GM13977 (cell line): ENCODE measurements around the gene SERPINA3.

Experiments
- DNase-seq: peaks from one replicate; pipeline ENCODE4 v3.0.0; 2012; ENCODE audit warnings: low spot score
- CTCF ChIP-seq: IDR thresholded peaks from 2 replicates; pipeline ENCODE4 v1.5.1; 2012; ENCODE audit warnings: mild to moderate bottlenecking, control low read depth; ENCODE audit not compliant: insufficient read depth; ENCODE audit errors: extremely low read depth, missing control alignments
- in situ Hi-C: fragments of 300-500 bp; cut with MboI; formaldehyde crosslinking; loops from one replicate; pipeline ENCODE4 v1.12.0; 2022; ENCODE audit warnings: low sequenced_read_pairs, low pct_unique_long_range_greater_than_20kb, mixed read lengths, inconsistent platforms; ENCODE audit not compliant: unreplicated experiment

SERPINA3 gene

DNA sequence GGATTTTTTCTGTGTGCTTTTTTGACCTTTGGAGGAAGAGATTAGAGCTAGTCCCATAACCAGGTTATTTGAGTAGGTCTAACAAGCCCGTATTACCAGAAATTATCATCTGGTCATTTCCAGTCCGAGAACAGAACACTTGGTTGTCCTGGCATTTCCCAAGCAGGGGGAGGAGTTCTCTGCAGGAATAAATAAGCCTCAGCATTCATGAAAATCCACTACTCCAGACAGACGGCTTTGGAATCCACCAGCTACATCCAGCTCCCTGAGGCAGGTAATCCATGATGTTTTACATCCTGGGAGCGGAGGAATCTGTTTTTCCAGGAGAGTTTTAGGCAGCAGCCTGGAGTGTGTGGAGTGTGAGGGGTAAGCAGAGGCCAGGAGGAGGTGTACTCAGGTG lies at the start of gene SERPINA3:
SERPINA3 (plus strand) TSS at position 218 of the 400 bp plus-strand sequence. CDS start 2,051 bp downstream, outside the sequence.
- no peak for DNase-seq
- no peak for TF ChIP-seq CTCF
- in situ Hi-C loops, result no loop called here

DNA sequence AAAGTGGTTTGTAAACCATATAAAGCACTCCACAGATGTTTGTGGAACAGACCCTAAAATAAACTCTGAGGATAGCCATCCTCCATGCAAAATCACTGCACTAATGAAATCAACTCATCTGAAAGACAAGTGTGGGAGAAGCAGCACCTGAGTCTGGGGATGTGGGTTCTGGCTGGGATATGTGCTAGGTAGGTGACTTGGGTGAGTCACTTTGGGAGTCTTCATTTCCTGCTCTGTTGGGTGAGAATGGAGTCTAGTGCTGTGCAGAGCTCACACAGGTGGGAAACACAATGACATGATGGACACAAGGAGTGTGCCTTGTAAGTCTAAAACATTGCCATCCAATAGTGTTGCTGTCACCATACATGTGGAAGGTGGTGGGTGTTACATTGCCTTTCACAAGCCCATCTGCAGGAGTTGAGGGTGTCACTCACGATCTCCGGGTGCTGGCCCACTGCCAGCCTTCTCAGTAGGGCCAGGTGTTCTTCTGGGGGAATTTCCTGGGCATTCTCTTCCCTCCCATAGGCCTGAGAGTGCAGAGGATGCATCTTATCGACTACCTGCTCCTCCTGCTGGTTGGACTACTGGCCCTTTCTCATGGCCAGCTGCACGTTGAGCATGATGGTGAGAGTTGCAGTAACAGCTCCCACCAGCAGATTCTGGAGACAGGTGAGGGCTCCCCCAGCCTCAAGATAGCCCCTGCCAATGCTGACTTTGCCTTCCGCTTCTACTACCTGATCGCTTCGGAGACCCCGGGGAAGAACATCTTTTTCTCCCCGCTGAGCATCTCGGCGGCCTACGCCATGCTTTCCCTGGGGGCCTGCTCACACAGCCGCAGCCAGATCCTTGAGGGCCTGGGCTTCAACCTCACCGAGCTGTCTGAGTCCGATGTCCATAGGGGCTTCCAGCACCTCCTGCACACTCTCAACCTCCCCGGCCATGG lies 49.0 kb upstream of the SERPINA3 start:
- DNase-seq, result no peak
- in situ Hi-C loops, result no loop called here
- no peak for TF ChIP-seq CTCF

DNA sequence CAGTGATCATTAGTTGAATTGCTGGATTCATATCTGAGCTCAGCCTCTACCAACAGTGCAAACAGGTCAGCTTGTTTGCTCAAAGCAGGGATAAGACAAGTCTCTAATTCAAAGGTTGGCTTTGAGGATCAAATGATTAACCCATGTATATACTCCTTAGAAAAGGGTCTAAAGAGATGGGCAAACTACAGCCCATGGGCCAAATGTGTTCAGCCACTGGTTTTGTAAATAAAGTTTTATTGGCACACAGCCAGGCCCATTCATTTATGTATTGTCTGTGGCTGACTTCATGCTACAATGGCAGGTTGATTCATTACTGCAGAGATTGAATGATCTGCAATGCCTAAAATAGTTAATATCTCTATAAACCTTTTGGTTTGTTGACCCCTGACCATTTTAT lies 47.8 kb upstream of the SERPINA3 start:
- no peak for TF ChIP-seq CTCF
- in situ Hi-C loops, result no loop called here
- no peak for DNase-seq

DNA sequence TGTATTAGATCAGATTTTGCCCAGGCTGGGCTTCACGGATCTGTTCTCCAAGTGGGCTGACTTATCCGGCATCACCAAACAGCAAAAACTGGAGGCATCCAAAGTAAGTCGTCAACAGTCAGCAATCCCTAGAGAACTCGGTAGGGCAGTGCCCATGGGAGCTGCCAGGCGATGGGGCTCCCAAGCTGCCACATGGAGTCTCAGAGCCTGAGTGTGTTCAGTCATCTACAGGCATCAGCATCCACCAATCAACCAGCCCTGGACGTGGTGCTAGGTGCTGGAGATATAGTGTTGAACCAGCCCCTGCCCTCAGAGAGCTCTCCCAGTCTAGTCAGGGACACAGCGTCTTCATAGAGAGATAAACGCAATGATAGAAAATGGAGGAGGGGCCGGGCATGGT lies 44.0 kb upstream of the SERPINA3 start:
- in situ Hi-C loops, result no loop called here
- DNase-seq, result no peak
- TF ChIP-seq CTCF, result no peak

- TF ChIP-seq CTCF, result no peak
- in situ Hi-C loops, result no loop called here
- no peak for DNase-seq
Observed at GRCh38 chr14:94569381-94570001, 42.7 kb upstream of the SERPINA3 start.

DNA sequence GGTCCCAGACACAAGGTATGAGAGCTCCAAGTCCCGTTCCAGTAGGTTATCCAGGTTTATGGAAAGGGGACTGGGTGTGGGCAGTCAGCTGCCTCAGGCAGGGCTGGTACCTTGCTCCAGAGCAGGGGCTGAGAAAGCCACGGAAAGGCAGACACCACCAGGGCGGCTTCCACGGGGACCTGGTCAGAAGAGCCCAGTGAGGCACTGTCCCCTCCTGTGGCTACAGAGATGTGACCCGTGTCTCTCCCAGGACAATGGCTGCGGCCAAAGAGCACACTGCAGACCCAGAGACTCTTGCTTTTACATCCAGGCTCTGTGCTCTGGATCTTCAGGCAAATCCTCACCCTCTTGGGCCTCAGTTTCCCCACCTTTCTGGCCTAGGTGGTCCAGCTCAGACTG lies 42.2 kb upstream of the SERPINA3 start:
- in situ Hi-C loops, result no loop called here
- no peak for DNase-seq
- TF ChIP-seq CTCF, result no peak
